Right lobe of liver (tissue), 4 donors: Measurements from ENCODE around the gene TEX10.

Experiments
- CTCF ChIP-seq, 4 donors: fragments of 200-600 bp in 3 of 4; fragments of 450-650 bp in 1 of 4; IDR thresholded peaks; one replicate each; pipeline versions ENCODE4 v1.5.1 to v1.8.0; 2016 to 2022; ENCODE audit warnings: antibody characterized with exemption in 4 of 4, mild to moderate bottlenecking in 2 of 4
- POLR2A ChIP-seq: fragments of 450-650 bp; IDR thresholded peaks from one replicate; pipeline ENCODE4 v1.6.1; 2017; ENCODE audit warnings: antibody characterized with exemption, mild to moderate bottlenecking
- donor health status: DM: no; HTN: no; CAD: no.
- donor health status: DM: no; HTN: no; CAD: no.
- donor health status: DM: no; HTN: yes; CAD: no.

- TF ChIP-seq POLR2A (no peak), CTCF (IDR thresholded peaks at IDR 0.05) (no peak)
These were observed 24.3 kb upstream of the TEX10 start for GRCh38 chr9:100377015-100377414.
